GM23248 (cell line): ENCODE results near the gene ATP2B3.

Experiments
- EZH2 ChIP-seq: fragments of 200-600 bp; sonication (generic); IDR thresholded peaks from 2 replicates; pipeline ENCODE4 v1.6.1; 2018; ENCODE audit warnings: antibody characterized with exemption, mild to moderate bottlenecking; ENCODE audit not compliant: insufficient read depth, poor library complexity, severe bottlenecking
- EZH2phosphoT487 ChIP-seq: fragments of 200-600 bp; sonication (generic); IDR thresholded peaks from 2 replicates; pipeline ENCODE4 v1.6.1; 2018; ENCODE audit warnings: antibody characterized with exemption, moderate library complexity, mild to moderate bottlenecking, low read depth; ENCODE audit not compliant: insufficient read depth

GRCh38 chrX:153601511-153602110, 84.2 kb downstream of the ATP2B3 start:
- no peak for TF ChIP-seq EZH2phosphoT487
- no peak for TF ChIP-seq EZH2
